IPS-NIHi11 (cell line): Measurements from ENCODE around the gene FAM89A.
"Not testable (repeated sequence)": the region's sequence is repeated elsewhere in the genome, so short reads cannot be mapped to it uniquely, and the experiment has no call there.

Source experiments
- DNase-seq: peaks from one replicate; pipeline ENCODE4 v3.0.0; 2012; ENCODE audit warnings: mixed read lengths, low spot score

FAM89A gene

DNA sequence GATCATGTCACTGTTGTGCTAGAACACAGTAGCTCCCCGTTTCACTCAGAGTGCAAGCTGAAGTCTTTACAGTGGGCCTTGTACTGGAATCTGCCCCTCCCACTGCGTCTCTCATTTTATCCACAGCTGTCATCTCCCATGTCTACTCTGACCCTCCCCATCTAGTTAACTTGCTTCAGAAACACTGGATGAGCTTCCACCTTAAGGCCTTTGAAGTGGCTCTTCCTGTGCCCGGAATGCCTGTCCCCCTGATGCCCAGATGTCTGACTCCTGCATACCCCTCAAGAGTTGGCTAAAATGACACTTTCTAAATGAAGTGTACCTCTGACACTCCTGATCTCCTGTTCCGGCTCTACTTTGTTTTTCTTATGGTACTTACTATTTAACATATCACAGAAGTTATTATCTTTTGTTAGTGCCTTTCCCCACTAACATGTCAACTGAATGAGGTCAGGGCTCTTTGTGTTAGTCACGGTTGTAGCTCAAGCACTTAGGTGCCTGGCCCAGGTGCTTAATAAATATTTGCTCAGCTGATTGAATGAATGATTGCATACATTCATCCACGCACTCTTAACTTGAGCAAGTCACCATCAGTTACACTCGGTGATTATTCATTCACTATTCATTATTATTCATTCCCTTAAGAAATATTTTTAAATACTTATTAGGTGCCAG lies 47.8 kb downstream of the FAM89A start:
- DNase-seq: no peak

- no peak for DNase-seq
These were observed 52.6 kb downstream of the FAM89A start for GRCh38 chr1:230987448-230987847.

- DNase-seq: no peak
These were observed 53.1 kb downstream of the FAM89A start for GRCh38 chr1:230986976-230987375.

DNA sequence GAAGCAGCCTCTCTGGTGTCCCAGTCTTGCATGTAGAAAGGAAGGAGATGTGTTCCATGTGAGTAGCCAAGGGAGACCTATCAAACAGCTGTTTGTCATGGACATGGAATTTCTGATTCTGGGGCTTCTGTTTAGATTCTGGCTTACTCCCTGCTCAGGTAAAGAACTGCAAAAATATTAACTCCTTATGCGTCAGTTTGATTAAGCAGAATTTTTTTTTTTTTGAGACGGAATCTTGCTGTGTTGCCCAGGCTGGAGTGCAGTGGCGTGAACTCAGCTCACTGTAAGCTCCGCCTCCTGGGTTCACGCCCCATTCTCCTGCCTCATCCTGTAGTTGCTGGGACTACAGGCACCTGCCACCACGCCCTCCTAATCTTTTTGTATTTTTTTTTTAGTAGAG lies 54.3 kb downstream of the FAM89A start:
- DNase-seq: no peak

DNA sequence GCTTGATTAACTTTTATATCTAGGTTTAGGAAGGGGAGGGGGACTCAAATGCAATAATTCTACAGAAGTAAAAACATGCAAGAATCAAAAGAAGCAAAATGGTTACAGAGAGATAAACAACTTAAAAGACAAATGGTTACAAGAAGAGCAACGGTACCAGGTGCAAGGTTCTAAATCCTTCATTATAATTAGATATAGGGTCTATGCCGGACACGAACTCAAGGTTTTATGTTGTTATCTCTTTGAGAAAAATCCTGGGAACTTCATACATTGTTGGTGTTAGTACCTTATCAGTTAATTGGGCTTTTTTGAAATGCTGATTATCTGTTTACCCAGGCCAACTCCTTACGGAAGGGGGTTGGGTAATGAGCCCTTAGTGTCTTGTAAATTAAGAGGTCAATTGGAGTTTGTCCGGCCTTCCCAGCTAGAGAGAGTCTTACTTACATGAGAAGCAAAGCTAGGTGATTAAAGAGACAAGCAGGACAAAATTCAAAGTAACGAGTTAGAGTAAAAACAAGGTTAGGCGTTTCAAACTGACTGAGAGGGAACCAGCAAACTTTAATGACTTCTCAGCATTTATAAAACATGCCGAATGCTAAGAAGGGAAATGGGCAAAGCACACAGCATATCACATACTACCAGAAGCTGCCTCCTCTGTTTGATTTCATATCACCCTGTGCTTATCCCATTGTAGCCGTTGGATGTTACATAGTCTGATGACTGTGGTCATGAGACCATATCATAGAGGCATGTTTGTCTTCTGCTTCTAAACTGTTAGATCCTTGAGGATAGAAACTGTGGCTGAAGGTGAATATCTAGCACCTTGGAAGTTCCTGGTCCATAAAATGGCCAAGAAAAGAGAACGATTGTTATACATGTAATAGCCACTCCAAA lies 55.2 kb downstream of the FAM89A start:
- not testable (repeated sequence) for DNase-seq

DNA sequence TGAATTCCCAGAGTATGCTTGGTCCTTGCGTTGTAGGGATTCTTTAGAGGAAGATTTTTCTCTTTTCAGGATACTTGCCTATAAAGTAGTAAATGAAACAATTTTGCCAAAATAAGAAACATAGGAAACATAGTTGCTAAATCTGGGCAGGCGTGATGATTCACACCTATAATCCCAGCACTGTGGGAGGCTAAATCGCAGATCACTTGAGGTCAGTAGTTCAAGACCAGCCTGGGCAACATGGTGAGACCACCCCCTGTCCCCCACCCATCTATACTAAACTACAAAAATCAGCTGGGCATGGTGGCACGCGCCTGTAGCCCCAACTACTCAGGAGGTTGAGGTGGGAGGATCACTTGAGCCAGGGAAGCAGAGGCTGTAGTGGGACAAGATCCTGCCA lies 56.2 kb downstream of the FAM89A start:
- DNase-seq: no peak

DNA sequence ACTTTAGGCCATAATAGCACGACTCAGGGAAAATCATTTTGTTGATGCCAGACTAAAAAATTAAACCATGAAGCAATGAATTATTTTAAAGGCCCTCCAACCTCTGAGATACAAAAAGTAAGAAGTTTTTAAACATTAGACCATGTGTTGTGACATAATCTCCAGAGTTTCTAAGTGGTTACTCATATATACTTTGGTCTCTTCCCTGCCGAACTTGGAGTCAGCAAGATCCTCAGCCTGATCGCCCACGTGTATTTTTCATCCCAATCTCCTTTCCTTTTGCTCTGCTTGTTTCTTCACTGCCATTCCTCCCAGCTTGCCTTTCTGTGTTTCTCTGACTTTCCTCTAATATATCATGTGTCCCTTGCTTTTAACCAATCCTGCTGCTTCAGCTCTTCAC lies 57.4 kb downstream of the FAM89A start:
- DNase-seq: no peak

- DNase-seq: no peak
These were observed 60.1 kb downstream of the FAM89A start for GRCh38 chr1:230979952-230980351.

DNA sequence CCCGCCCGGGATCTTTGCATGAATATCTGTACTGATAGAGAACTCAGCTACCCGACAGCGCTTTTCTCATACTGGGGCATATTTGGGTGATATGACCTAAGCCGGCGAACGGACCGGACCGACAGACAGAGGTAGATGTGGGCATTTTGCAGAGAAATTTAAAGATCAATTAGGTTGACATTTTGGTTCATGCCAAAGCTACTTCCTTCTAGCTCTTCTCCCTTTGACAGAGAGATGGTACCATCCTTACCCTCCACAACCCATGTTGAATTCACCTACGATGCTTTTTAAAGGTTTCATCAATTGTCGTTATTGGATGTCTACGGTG lies 60.7 kb downstream of the FAM89A start:
- DNase-seq: peak; percentile 11

- peak; percentile 99 for DNase-seq
These were observed 61.3 kb downstream of the FAM89A start, which contains the start of the genes ARV1 and TTC13 for GRCh38 chr1:230978491-230979388. TSS of gene ARV1 (plus strand) at chr1:230979094. CDS start at chr1:230979106, 12 bp downstream. TSS of gene TTC13 (minus strand) at chr1:230978861. CDS start at chr1:230978830, 31 bp downstream.

DNA sequence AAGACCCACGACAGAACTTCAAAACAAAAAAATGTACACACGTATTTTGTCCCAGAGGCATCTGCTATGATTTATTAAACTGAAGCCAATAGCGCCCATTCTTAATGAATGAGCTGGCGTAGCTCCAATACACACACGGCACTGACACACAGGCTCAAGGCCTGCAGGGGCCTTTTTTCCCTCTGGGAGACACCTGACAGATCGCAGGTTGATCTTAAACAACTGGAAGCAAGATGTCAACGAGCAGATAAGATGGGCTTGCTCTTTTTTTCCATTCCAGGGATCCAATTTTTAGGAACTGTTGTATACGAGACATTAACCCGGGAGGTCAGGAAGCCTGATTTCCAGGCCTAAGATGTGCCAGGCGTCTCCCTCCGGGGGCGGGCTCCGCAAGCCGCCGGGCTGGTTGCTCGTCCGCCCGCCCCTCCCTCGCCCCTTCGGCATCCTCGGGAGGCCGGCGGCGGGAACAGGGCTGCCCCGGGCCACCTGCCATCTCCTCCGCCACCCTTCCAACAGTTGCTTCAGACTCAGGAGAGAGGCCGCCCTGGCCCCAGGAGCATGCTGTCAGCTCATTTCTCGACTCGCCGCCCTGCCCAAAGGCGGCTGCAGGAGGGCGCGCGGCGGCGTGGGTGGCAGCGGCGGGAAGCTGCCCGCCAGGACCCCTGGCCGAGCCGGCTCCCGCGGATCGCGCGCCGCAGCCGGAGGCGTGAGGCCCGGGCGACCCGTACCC lies 62.1 kb downstream of the FAM89A start:
- peak; percentile 9 for DNase-seq

DNA sequence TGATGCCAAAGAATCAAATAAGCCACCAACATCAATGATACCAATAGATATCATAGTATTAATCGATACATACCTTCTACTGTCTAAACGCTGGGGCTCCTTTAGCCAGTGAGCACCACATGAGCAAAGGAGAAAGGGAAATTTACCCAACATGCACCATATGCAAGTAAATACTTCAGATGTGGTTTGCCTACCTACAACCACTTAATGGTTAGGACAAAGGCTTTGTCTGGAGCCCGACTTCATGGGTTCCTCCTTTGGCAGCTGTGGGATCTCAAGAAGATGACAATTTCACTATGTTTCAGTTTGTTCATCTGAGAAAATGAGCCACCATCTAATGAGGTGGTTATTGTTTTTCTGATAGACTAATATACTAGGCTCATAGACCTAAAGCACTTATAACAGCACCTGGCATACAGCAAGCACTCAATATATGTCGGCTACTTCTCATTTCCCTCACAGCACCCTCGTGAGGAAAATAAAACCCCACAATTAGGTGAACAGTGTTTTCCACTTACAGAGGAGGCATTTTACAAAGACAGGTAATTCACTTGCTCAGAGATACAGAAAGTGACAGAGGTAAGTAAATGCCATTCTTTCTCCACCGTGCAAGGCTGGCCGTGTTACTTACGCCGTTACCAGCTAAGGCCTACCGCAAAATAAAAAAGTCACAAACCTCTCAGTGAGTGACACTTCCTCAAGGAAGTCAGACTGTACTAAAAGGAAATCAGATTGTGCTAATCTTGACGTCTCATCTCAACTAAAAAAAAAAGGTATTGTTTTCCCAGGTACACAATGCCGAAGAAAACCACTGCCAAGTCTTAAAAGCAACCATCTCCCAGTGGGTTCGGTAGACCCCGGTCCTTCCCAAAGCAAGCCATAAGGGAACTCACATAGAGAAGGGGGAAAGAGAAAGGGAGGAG lies 63.0 kb downstream of the FAM89A start:
- DNase-seq: no peak

- DNase-seq: no peak
These were observed 63.7 kb downstream of the FAM89A start for GRCh38 chr1:230976360-230976759.

GRCh38 chr1:230975636-230976035 lies 64.4 kb downstream of the FAM89A start:
- no peak for DNase-seq

- DNase-seq: no peak
These were observed 67.2 kb downstream of the FAM89A start for GRCh38 chr1:230972855-230973271.

DNA sequence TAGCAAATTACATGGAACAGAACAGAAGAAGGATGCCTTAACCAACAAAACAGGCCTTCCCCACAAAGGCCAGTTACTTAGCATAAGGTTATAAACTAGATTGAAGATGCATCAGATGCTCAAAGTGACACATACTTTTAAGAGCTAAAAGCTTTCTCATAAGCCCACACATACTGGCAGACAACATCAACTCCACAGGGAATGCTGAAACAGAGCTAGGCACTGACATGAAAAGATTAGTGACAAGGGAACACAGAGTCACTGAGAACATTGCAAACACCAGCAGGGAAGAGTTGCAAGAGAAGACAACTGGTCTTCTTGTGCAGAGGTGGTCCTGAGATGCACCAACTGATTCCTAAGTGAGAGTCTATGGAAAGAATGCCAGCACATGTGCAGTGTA lies 68.3 kb downstream of the FAM89A start:
- no peak for DNase-seq

- DNase-seq: no peak
These were observed 69.6 kb downstream of the FAM89A start for GRCh38 chr1:230970432-230970831.
